Kidney capillary endothelial cell (primary cell): ENCODE results near the gene RNU1-1.
"Not testable (repeated sequence)": the region's sequence is repeated elsewhere in the genome, so short reads cannot be mapped to it uniquely, and the experiment has no call there.

Experiments
- DNase-seq: peaks from one replicate; pipeline ENCODE4 v3.0.0-alpha.2; 2018; ENCODE audit warnings: low spot score

Gene RNU1-1

GRCh38 chr1:16514107-16515055 is at the start of gene RNU1-1:
TSS of gene RNU1-1 (minus strand) at chr1:16514285.
- DNase-seq, result peak; percentile 9

- not testable (repeated sequence) for DNase-seq
Observed at GRCh38 chr1:16561035-16561434, 47.0 kb upstream of the RNU1-1 start.

GRCh38 chr1:16560498-16560897 is 46.4 kb upstream of the RNU1-1 start:
- not testable (repeated sequence) for DNase-seq

- not testable (repeated sequence) for DNase-seq
Observed at GRCh38 chr1:16559688-16560087, 45.6 kb upstream of the RNU1-1 start.

- DNase-seq, result not testable (repeated sequence)
Observed at GRCh38 chr1:16557034-16557433, 42.9 kb upstream of the RNU1-1 start.

- DNase-seq, result not testable (repeated sequence)
Observed at GRCh38 chr1:16553244-16553643, 39.2 kb upstream of the RNU1-1 start.

- not testable (repeated sequence) for DNase-seq
Observed at GRCh38 chr1:16550212-16550918, 36.3 kb upstream of the RNU1-1 start.

GRCh38 chr1:16549545-16549944 is 35.5 kb upstream of the RNU1-1 start:
- not testable (repeated sequence) for DNase-seq

- not testable (repeated sequence) for DNase-seq
Observed at GRCh38 chr1:16547502-16548241, 33.6 kb upstream of the RNU1-1 start.

- peak; percentile 36 for DNase-seq
Observed at GRCh38 chr1:16545682-16546095, 31.6 kb upstream of the RNU1-1 start.

GRCh38 chr1:16540421-16540893 is 26.4 kb upstream of the RNU1-1 start:
- DNase-seq, result not testable (repeated sequence)

GRCh38 chr1:16537528-16537927 is 23.4 kb upstream of the RNU1-1 start:
- not testable (repeated sequence) for DNase-seq

GRCh38 chr1:16536796-16537195 is 22.7 kb upstream of the RNU1-1 start:
- DNase-seq, result not testable (repeated sequence)

- not testable (repeated sequence) for DNase-seq
Observed at GRCh38 chr1:16535898-16536297, 21.8 kb upstream of the RNU1-1 start.

GRCh38 chr1:16535487-16535886 is 21.4 kb upstream of the RNU1-1 start:
- not testable (repeated sequence) for DNase-seq

- peak; percentile 43 for DNase-seq
Observed at GRCh38 chr1:16534829-16535456, 20.9 kb upstream of the RNU1-1 start.

- not testable (repeated sequence) for DNase-seq
Observed at GRCh38 chr1:16534239-16534828, 20.2 kb upstream of the RNU1-1 start.

- not testable (repeated sequence) for DNase-seq
Observed at GRCh38 chr1:16532235-16532991, 18.3 kb upstream of the RNU1-1 start.

- not testable (repeated sequence) for DNase-seq
Observed at GRCh38 chr1:16528338-16528737, 14.3 kb upstream of the RNU1-1 start.

- not testable (repeated sequence) for DNase-seq
Observed at GRCh38 chr1:16525769-16526168, 11.7 kb upstream of the RNU1-1 start.
